ENCODE measurements around the gene AMT.
A peak's percentile ranks its signal among the peaks of the same experiment; 100 is the strongest.

The AMT gene

GRCh38 chr3:49422379-49423248 lies at the start of gene AMT:
Gene AMT, minus strand, starts transcription at chr3:49422473. Its CDS starts 23 bp downstream, at chr3:49422450.
- no peak for DNase-seq (ENCODE audit: low read depth, low spot score)
- ChIA-PET POLR2A (interaction anchor here (0.7 to 0.9 kb wide), 2 partner anchors 11 to 22 kb away, joined by 3 read pairs; partner anchors contain the start of gene RHOA), CTCF (no interaction called here)
- no peak within 1 kb of the TSS for H3K4me3 ChIP-seq (ENCODE audit: low read depth, low read length)
- TF ChIP-seq, protein P1, sequence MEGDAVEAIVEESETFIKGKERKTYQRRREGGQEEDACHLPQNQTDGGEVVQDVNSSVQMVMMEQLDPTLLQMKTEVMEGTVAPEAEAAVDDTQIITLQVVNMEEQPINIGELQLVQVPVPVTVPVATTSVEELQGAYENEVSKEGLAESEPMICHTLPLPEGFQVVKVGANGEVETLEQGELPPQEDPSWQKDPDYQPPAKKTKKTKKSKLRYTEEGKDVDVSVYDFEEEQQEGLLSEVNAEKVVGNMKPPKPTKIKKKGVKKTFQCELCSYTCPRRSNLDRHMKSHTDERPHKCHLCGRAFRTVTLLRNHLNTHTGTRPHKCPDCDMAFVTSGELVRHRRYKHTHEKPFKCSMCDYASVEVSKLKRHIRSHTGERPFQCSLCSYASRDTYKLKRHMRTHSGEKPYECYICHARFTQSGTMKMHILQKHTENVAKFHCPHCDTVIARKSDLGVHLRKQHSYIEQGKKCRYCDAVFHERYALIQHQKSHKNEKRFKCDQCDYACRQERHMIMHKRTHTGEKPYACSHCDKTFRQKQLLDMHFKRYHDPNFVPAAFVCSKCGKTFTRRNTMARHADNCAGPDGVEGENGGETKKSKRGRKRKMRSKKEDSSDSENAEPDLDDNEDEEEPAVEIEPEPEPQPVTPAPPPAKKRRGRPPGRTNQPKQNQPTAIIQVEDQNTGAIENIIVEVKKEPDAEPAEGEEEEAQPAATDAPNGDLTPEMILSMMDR (IDR thresholded peaks at IDR 0.05; ENCODE audit: insufficient read depth, low read length, missing control alignments) = no peak

- TF ChIP-seq, protein P1 (IDR thresholded peaks at IDR 0.05; ENCODE audit: insufficient read depth, low read length, missing control alignments) = no peak
- CTCF ChIA-PET = interaction anchor here (1.2 to 3.3 kb wide), 6 partner anchors 22 to 300 kb away, joined by 3 to 15 read pairs (median 8); partner anchors contain the start of genes KLHDC8B and USP4
- POLR2A ChIA-PET = interaction anchor here (0.6 to 1.6 kb wide), 5 partner anchors 15 to 59 kb away, joined by 3 to 5 read pairs (median 4); partner anchors contain the start of genes RHOA and TCTA
- peak overlapping the region; percentile 72 for H3K4me3 ChIP-seq (ENCODE audit: low read depth, low read length)
- DNase-seq (ENCODE audit: low read depth, low spot score) = no peak
Measured at GRCh38 chr3:49470714-49471420, 48.6 kb upstream of the AMT start.

GRCh38 chr3:49469936-49470713 lies 47.9 kb upstream of the AMT start, which contains the start of gene DAG1:
Gene DAG1, plus strand, starts transcription at chr3:49470267. Its CDS starts 40,268 bp downstream, at chr3:49510535.
- POLR2A ChIA-PET = interaction anchor here (0.6 to 1.8 kb wide), 9 partner anchors 14 to 448 kb away, joined by 3 to 5 read pairs (median 4); partner anchors contain the start of genes NICN1, RHOA, TCTA and USP4
- DNase-seq (ENCODE audit: low read depth, low spot score) = no peak
- H3K4me3 ChIP-seq (ENCODE audit: low read depth, low read length) = peak within 1 kb of the TSS; percentile 72
- TF ChIP-seq, protein P1 (IDR thresholded peaks at IDR 0.05; ENCODE audit: insufficient read depth, low read length, missing control alignments) = no peak
- CTCF ChIA-PET = interaction anchor here (0.6 to 3.3 kb wide), 7 partner anchors 8 to 201 kb away, joined by 3 to 15 read pairs (median 5); partner anchors contain the start of gene USP4

GRCh38 chr3:49469037-49469935 lies 47.0 kb upstream of the AMT start:
- ChIA-PET CTCF (interaction anchor here (0.6 to 3.3 kb wide), 6 partner anchors 9 to 202 kb away, joined by 3 to 15 read pairs (median 8); partner anchors contain the start of gene USP4), POLR2A (interaction anchor here (0.8 to 1.8 kb wide), 6 partner anchors 13 to 129 kb away, joined by 3 to 5 read pairs (median 5); partner anchors contain the start of genes NICN1 and USP4)
- TF ChIP-seq, protein P1 (IDR thresholded peaks at IDR 0.05; ENCODE audit: insufficient read depth, low read length, missing control alignments) = no peak
- no peak for DNase-seq (ENCODE audit: low read depth, low spot score)
- peak overlapping the region; percentile 60 for H3K4me3 ChIP-seq (ENCODE audit: low read depth, low read length)

DNA sequence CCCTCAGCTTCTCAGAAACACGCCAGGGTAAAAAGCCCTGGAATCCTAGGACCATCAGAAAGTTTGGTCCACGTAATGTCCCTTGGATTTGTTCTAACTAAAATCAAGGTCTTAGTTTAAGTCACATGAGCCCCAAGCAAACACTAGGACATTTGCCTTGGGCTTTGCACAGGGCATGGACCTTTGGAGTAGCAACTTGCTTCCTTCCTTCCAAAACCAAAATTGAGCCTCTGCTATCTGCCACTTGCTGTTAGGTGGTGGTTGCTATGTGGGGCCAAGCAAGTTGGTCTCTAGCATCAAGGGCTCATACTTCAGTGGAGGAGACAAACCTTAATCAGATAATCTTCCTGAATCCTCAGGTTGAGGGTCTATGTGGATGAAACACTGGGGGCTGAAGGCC lies 43.8 kb upstream of the AMT start:
- CTCF ChIA-PET = interaction anchor here (1.0 kb wide), 1 partner anchor 12 kb away, joined by 3 read pairs; no protein-coding TSS in a partner anchor
- TF ChIP-seq, protein P1 (IDR thresholded peaks at IDR 0.05; ENCODE audit: insufficient read depth, low read length, missing control alignments) = no peak
- POLR2A ChIA-PET = no interaction called here
- no peak overlapping the region for H3K4me3 ChIP-seq (ENCODE audit: low read depth, low read length)
- no peak for DNase-seq (ENCODE audit: low read depth, low spot score)

All from AG04449 (cell line).